Neural progenitor cell (in vitro differentiated cells): ENCODE measurements around the gene JAKMIP3.

ENCODE experiments used
- CTCF ChIP-seq: fragments of 200-600 bp; sonication (generic); IDR thresholded peaks from 2 replicates; pipeline ENCODE4 v1.5.1; 2017; ENCODE audit warnings: antibody characterized with exemption, mild to moderate bottlenecking
- EZH2 ChIP-seq: fragments of 200-600 bp; sonication (generic); IDR thresholded peaks from 2 replicates; pipeline ENCODE4 v1.6.1; 2017; ENCODE audit warnings: antibody characterized with exemption, mild to moderate bottlenecking, moderate library complexity
- EZH2phosphoT487 ChIP-seq: fragments of 200-600 bp; sonication (generic); IDR thresholded peaks from 2 replicates; pipeline ENCODE4 v1.6.1; 2017; ENCODE audit warnings: antibody characterized with exemption

GRCh38 chr10:132059760-132060508 is 5.8 kb upstream of the JAKMIP3 start:
- TF ChIP-seq CTCF (no peak), EZH2 (no peak), EZH2phosphoT487 (no peak)
